IMR-90 (cell line): ENCODE measurements around the gene ABCC3. TPM values are rescaled to one million over a fixed set of nuclear protein-coding genes. Genes with fewer than 3 reads are reported as not detected.

Source experiments
- ATAC-seq: fragments of 200-7000 bp; cut with Tn5 transposase; 2 replicates; pipeline ENCODE4 v1.9.1; 2020; ENCODE audit warnings: low read depth, mild to moderate bottlenecking, moderate library complexity
- BruUV-seq: library from RNA; stranded (reverse); fragments of 400-500 nt; replicated peaks from 2 replicates; lab custom pipeline; 2021; lab: Mats Ljungman, UMichigan
- CTCF ChIA-PET: fragments of 300-600 bp; formaldehyde crosslinking; extraction: SDS; loops from one replicate; lab custom pipeline; 2021; ENCODE audit warnings: antibody characterized with exemption; lab: Yijun Ruan, JAX
- POLR2A ChIA-PET: fragments of 300-600 bp; sonication (Branson Sonifier 250); formaldehyde crosslinking; loops from one replicate; lab custom pipeline; 2022; ENCODE audit warnings: antibody characterized with exemption; ENCODE audit not compliant: unreplicated experiment; lab: Charles Lee
- DNase-seq: peaks from one replicate; pipeline ENCODE4 v3.0.0; 2013
- H2AFZ ChIP-seq: replicated peaks from 2 replicates; pipeline ENCODE3; 2013; ENCODE audit warnings: low read length, mild to moderate bottlenecking; ENCODE audit not compliant: poor library complexity
- H2AK5ac ChIP-seq: 2 replicates; pipeline ENCODE4 v1.6.1; 2013; ENCODE audit warnings: low read depth, low read length, inconsistent platforms
- H2AK9ac ChIP-seq: replicated peaks from 2 replicates; pipeline ENCODE3; 2013; ENCODE audit warnings: mild to moderate bottlenecking, low read depth, low read length, moderate library complexity; ENCODE audit not compliant: poor library complexity
- H2BK120ac ChIP-seq: 2 replicates; pipeline ENCODE4 v1.6.1; 2013; ENCODE audit warnings: low read depth, low read length, inconsistent platforms
- H2BK15ac ChIP-seq: 3 replicates; pipeline ENCODE4 v1.6.1; 2013; ENCODE audit warnings: low read depth, low read length, inconsistent platforms
- H2BK20ac ChIP-seq: 2 replicates; pipeline ENCODE4 v1.6.1; 2013; ENCODE audit warnings: low read depth, mild to moderate bottlenecking, inconsistent platforms, low read length, moderate library complexity
- H2BK5ac ChIP-seq: 2 replicates; pipeline ENCODE4 v1.6.1; 2013; ENCODE audit warnings: mild to moderate bottlenecking, low read depth, low read length, inconsistent platforms; ENCODE audit not compliant: poor library complexity, severe bottlenecking
- H3K14ac ChIP-seq: replicated peaks from 2 replicates; pipeline ENCODE4 v1.6.1; 2013; ENCODE audit warnings: low read depth, low read length, inconsistent platforms
- H3K18ac ChIP-seq: 2 replicates; pipeline ENCODE4 v1.6.1; 2013; ENCODE audit warnings: low read depth, low read length, control low read depth
- H3K23ac ChIP-seq: 2 replicates; pipeline ENCODE4 v1.6.1; 2013; ENCODE audit warnings: low read depth, low read length, inconsistent platforms
- H3K27ac ChIP-seq: 2 replicates; pipeline ENCODE4 v1.5.1; 2013; ENCODE audit warnings: mild to moderate bottlenecking, control low read depth, low read length; ENCODE audit not compliant: insufficient read depth
- H3K27me3 ChIP-seq: 2 replicates; pipeline ENCODE4 v1.6.1; 2013; ENCODE audit warnings: low read length; ENCODE audit not compliant: control insufficient read depth, insufficient read depth
- H3K36me3 ChIP-seq: 2 replicates; pipeline ENCODE4 v1.6.1; 2013; ENCODE audit warnings: low read length, mixed read lengths; ENCODE audit not compliant: control insufficient read depth, insufficient read depth
- H3K4ac ChIP-seq: 2 replicates; pipeline ENCODE4 v1.6.1; 2013; ENCODE audit warnings: low read depth, low read length, inconsistent platforms
- H3K4me1 ChIP-seq: 2 replicates; pipeline ENCODE4 v1.6.1; 2013; ENCODE audit warnings: low read length, mixed read lengths; ENCODE audit not compliant: control insufficient read depth, insufficient read depth
- H3K4me2 ChIP-seq: 2 replicates; pipeline ENCODE4 v1.6.1; 2013; ENCODE audit warnings: low read depth, mild to moderate bottlenecking, control low read depth, low read length, moderate library complexity
- H3K4me3 ChIP-seq: 2 replicates; pipeline ENCODE4 v1.5.1; 2013; ENCODE audit warnings: low read depth, mild to moderate bottlenecking, control low read depth, low read length, moderate library complexity; ENCODE audit not compliant: insufficient read depth
- H3K56ac ChIP-seq: 2 replicates; pipeline ENCODE4 v1.6.1; 2013; ENCODE audit warnings: low read length, inconsistent platforms; ENCODE audit not compliant: insufficient read depth; ENCODE audit errors: extremely low read depth
- H3K79me1 ChIP-seq, 2 experiments: 2 replicates each; pipeline ENCODE4 v1.6.1; 2013; ENCODE audit warnings: low read length in 2 of 2, inconsistent platforms in 1 of 2, low read depth in 1 of 2
- H3K9ac ChIP-seq: 2 replicates; pipeline ENCODE4 v1.6.1; 2013; ENCODE audit warnings: low read depth, low read length, control low read depth
- H3K9me1 ChIP-seq: 2 replicates; pipeline ENCODE4 v1.6.1; 2013; ENCODE audit warnings: low read length, inconsistent platforms; ENCODE audit not compliant: insufficient read depth
- H3K9me3 ChIP-seq: 2 replicates; pipeline ENCODE4 v1.6.1; 2013; ENCODE audit warnings: low read length; ENCODE audit not compliant: control insufficient read depth, insufficient read depth
- H4K20me1 ChIP-seq: 2 replicates; pipeline ENCODE4 v1.6.1; 2013; ENCODE audit warnings: low read length, inconsistent platforms; ENCODE audit not compliant: insufficient read depth
- H4K5ac ChIP-seq: 2 replicates; pipeline ENCODE4 v1.6.1; 2013; ENCODE audit warnings: mild to moderate bottlenecking, low read depth, low read length, control low read depth
- H4K8ac ChIP-seq, 2 experiments: 2 replicates each; pipeline ENCODE4 v1.6.1; 2013; ENCODE audit warnings: low read depth in 2 of 2, low read length in 2 of 2, control low read depth in 1 of 2, inconsistent platforms in 1 of 2
- H4K91ac ChIP-seq: 2 replicates; pipeline ENCODE4 v1.6.1; 2013; ENCODE audit warnings: low read depth, low read length, inconsistent platforms; ENCODE audit not compliant: insufficient read depth
- BHLHE40 ChIP-seq: fragments of 150-350 bp; IDR thresholded peaks from 2 replicates; pipeline ENCODE4 v1.6.1; 2016; ENCODE audit warnings: mild to moderate bottlenecking, low read depth, low read length
- CEBPB ChIP-seq: IDR thresholded peaks from 2 replicates; pipeline ENCODE4 v1.6.1; 2012; ENCODE audit warnings: low read depth, low read length, improper control_type of control experiment
- CHD1 ChIP-seq: IDR thresholded peaks from 2 replicates; pipeline ENCODE4 v1.6.1; 2012; ENCODE audit warnings: low read depth, low read length, improper control_type of control experiment
- FOS ChIP-seq: fragments of 150-350 bp; IDR thresholded peaks from 2 replicates; pipeline ENCODE4 v1.6.1; 2016; ENCODE audit warnings: low read depth, low read length
- MAFK ChIP-seq: IDR thresholded peaks from 2 replicates; pipeline ENCODE4 v1.6.1; 2012; ENCODE audit warnings: low read depth, low read length, improper control_type of control experiment
- NFE2L2 ChIP-seq: fragments of 150-350 bp; IDR thresholded peaks from 2 replicates; pipeline ENCODE4 v1.6.1; 2016; ENCODE audit warnings: low read depth, mild to moderate bottlenecking, low read length
- POLR2A ChIP-seq: IDR thresholded peaks from 2 replicates; pipeline ENCODE4 v1.6.1; 2012; ENCODE audit warnings: mild to moderate bottlenecking, low read depth, low read length
- RCOR1 ChIP-seq: IDR thresholded peaks from 2 replicates; pipeline ENCODE4 v1.6.1; 2012; ENCODE audit warnings: mild to moderate bottlenecking, low read length, improper control_type of control experiment; ENCODE audit not compliant: insufficient replicate concordance
- SMC3 ChIP-seq: fragments of 150-350 bp; IDR thresholded peaks from 2 replicates; pipeline ENCODE4 v1.6.1; 2016; ENCODE audit warnings: low read depth, mild to moderate bottlenecking, antibody characterized with exemption, low read length, moderate library complexity
- WGBS, 2 experiments: methylation state at CpG; one replicate each; pipeline versions ENCODE4 v1.1.5 to v1.1.7; 2013; ENCODE audit warnings: missing lambda C conversion rate in 2 of 2; ENCODE audit not compliant: insufficient read length in 1 of 2; ENCODE audit errors: extremely low coverage in 2 of 2; 5-methylcytosine and 5-hydroxymethylcytosine counted together
- dilution Hi-C: fragments of 300-500 bp; cut with HindIII; formaldehyde crosslinking; loops from one replicate; pipeline ENCODE4 v1.14.3; 2018; ENCODE audit warnings: low sequenced_read_pairs; ENCODE audit not compliant: unreplicated experiment
- in situ Hi-C: fragments of 300-500 bp; cut with MboI; formaldehyde crosslinking; loops from 3 replicates; pipeline ENCODE4 v1.14.3; 2019; ENCODE audit warnings: low sequenced_read_pairs, inconsistent platforms, mixed read lengths
- intact Hi-C: fragments of 100-400 bp; cut with micrococcal nuclease; formaldehyde crosslinking; loops from 2 replicates; pipeline ENCODE4 v1.10.0; 2022
- polyA plus RNA-seq, 3 experiments: library from polyadenylated mRNA; depleted of rRNA; stranded (reverse); fragments of >200 nt; gene quantifications; 2 replicates each; pipeline ENCODE4 v1.2.3, GENCODE V29; 2012; ENCODE audit warnings: low replicate concordance in 1 of 3
- total RNA-seq: library from RNA; depleted of rRNA; stranded (reverse); fragments of >200 nt; gene quantifications from 2 replicates; pipeline ENCODE4 v1.2.3, GENCODE V29; 2012
- TF ChIP-seq, protein P1 (sequence below): conservative IDR thresholded peaks from 2 replicates; pipeline ENCODE4 v1.5.1; 2012; ENCODE audit warnings: mild to moderate bottlenecking, low read depth, low read length, improper control_type of control experiment
- TF ChIP-seq, protein P2 (sequence below): fragments of 150-350 bp; IDR thresholded peaks from 2 replicates; pipeline ENCODE4 v1.6.1; 2016; ENCODE audit warnings: low read depth, mild to moderate bottlenecking, low read length, moderate library complexity, borderline replicate concordance

The ABCC3 gene
- total and polyA plus RNA-seq, 2 of the 4 experiments (the other 2 are of a cell fraction), result 3.2 to 6.6 TPM

DNA sequence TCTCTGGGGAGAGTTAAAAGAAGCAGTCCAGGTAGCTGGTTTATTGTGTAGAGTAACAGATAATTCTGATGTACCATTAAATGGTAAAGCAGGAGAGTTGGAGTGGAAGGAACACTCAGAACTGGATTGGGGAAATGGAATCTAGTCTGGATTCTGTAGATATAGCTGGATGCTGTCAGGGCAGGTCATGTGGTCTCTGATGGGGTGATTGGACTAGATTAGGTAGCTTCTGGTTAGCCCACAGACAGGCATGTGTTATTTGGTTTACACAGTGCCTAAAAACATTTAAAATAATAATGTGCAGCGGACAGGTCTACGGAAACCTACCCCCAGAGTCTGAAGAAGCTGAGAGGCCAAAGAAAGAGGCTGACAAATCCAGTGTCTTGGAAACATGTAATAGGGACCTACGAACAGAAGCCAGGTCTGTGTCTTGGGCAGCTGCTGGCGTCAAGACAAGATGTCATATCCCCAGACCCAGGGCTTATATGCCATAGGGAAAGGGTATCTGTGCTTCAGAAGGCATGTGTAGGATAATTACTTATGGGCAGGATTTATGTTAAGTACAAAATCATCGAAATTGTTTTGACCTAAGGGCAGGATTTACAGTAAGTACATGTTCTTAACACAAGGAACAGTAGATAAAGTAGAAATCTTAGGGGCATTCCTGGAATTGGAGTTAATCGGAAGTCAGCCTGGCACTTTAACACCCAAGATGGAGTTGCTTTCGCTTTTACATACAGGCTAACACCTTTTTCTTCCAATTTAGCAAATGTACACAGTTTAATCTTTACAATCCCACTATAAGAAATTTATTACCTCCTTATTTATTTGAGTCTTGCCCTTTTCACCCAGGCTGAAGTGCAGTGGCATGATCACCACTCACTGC is 97.1 kb downstream of the ABCC3 start (continued):
- TF ChIP-seq, protein P1, sequence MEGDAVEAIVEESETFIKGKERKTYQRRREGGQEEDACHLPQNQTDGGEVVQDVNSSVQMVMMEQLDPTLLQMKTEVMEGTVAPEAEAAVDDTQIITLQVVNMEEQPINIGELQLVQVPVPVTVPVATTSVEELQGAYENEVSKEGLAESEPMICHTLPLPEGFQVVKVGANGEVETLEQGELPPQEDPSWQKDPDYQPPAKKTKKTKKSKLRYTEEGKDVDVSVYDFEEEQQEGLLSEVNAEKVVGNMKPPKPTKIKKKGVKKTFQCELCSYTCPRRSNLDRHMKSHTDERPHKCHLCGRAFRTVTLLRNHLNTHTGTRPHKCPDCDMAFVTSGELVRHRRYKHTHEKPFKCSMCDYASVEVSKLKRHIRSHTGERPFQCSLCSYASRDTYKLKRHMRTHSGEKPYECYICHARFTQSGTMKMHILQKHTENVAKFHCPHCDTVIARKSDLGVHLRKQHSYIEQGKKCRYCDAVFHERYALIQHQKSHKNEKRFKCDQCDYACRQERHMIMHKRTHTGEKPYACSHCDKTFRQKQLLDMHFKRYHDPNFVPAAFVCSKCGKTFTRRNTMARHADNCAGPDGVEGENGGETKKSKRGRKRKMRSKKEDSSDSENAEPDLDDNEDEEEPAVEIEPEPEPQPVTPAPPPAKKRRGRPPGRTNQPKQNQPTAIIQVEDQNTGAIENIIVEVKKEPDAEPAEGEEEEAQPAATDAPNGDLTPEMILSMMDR, result no peak

DNA sequence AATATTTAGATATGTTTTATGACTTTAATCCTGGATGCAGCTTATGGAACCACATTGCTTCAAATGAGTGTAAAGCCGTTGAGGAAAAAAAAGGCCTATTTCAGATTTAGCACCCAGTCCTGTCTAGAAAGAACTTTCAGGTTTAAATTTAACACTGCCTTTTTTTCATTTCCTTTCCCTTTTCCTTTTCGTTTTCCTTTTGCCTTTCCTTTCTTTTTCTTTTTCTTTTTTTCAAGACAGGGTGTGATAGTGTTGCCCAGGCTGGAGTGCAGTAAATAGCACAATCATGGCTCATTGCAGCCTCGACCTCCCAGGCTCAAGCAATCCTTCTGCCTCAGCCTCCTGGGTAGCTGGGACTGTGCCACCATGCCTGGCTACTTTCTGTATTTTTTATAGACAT is 100.6 kb downstream of the ABCC3 start:
- Histone ChIP-seq H2AK5ac (no peak overlapping the region), H2BK5ac (no peak overlapping the region), H2AFZ (no peak overlapping the region), H2BK120ac (no peak overlapping the region), H3K4me1 (peaks cover 3% of the 10 kb centered on the region), H4K20me1 (peaks cover 77% of the 10 kb centered on the region), H3K23ac (no peak overlapping the region), H3K4ac (no peak overlapping the region), H3K56ac (no peak overlapping the region), H3K9me3 (no peaks in the 10 kb centered on the region), H3K18ac (no peak overlapping the region), H4K91ac (no peak overlapping the region), H3K27me3 (no peaks in the 10 kb centered on the region), H4K8ac (no peak overlapping the region), H3K79me1 (peaks cover 20 to 63% of the 10 kb centered on the region in 2 experiments), H3K9ac (no peak overlapping the region), H4K5ac (no peak overlapping the region), H2AK9ac (no peak overlapping the region), H3K36me3 (peaks cover 4% of the 10 kb centered on the region), H3K14ac (no peak overlapping the region), H3K9me1 (peaks cover 21% of the 10 kb centered on the region), H3K4me2 (no peak overlapping the region), H2BK15ac (no peak overlapping the region), H3K4me3 (no peak overlapping the region), H3K27ac (no peak overlapping the region), H2BK20ac (no peak overlapping the region)
- in situ Hi-C loops, result no loop called here
- BruUV-seq, result no TSS peak
- TF ChIP-seq, protein P2, sequence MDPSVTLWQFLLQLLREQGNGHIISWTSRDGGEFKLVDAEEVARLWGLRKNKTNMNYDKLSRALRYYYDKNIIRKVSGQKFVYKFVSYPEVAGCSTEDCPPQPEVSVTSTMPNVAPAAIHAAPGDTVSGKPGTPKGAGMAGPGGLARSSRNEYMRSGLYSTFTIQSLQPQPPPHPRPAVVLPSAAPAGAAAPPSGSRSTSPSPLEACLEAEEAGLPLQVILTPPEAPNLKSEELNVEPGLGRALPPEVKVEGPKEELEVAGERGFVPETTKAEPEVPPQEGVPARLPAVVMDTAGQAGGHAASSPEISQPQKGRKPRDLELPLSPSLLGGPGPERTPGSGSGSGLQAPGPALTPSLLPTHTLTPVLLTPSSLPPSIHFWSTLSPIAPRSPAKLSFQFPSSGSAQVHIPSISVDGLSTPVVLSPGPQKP, result no peak
- TF ChIP-seq, protein P1, result no peak
- TF ChIP-seq MAFK (no peak), FOS (no peak), CHD1 (no peak), NFE2L2 (no peak), SMC3 (no peak), POLR2A (no peak), CEBPB (no peak), RCOR1 (no peak), BHLHE40 (no peak)
- POLR2A ChIA-PET, result no interaction called here
- intact Hi-C loops, result no loop called here
- CTCF ChIA-PET, result no interaction called here
- dilution Hi-C loops, result no loop called here
- ATAC-seq (no peak), DNase-seq (no peak)
- WGBS, 2 experiments, result no CpG with 5 or more reads among the region's 3 CpGs
